ENCODE data around the gene RBBP8. TPM values are rescaled to one million over a fixed set of nuclear protein-coding genes. Genes with fewer than 3 reads are reported as not detected.
A peak's percentile ranks its signal among the peaks of the same experiment; 100 is the strongest.

The RBBP8 gene
- polyA plus RNA-seq, 1 experiment, result 11.0 TPM

DNA sequence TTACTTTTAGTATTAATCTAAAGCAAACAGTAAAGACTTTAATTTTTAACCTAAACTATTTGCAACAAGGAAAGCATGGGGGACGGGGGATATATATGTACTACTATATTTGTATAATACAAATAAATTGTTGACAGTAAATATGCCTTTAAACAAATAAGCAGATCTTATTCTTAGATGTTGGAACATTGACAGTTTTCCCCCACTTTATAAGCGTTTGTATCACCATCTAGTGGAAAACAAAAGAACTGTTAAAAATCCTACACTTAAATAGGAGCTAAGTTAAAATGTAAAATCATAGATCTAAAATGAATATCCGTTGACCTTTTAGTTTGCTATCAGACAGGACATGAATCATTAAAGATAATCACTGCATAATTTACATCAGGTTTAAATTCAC lies 50.0 kb downstream of the RBBP8 start:
- TF ChIP-seq, protein P1, sequence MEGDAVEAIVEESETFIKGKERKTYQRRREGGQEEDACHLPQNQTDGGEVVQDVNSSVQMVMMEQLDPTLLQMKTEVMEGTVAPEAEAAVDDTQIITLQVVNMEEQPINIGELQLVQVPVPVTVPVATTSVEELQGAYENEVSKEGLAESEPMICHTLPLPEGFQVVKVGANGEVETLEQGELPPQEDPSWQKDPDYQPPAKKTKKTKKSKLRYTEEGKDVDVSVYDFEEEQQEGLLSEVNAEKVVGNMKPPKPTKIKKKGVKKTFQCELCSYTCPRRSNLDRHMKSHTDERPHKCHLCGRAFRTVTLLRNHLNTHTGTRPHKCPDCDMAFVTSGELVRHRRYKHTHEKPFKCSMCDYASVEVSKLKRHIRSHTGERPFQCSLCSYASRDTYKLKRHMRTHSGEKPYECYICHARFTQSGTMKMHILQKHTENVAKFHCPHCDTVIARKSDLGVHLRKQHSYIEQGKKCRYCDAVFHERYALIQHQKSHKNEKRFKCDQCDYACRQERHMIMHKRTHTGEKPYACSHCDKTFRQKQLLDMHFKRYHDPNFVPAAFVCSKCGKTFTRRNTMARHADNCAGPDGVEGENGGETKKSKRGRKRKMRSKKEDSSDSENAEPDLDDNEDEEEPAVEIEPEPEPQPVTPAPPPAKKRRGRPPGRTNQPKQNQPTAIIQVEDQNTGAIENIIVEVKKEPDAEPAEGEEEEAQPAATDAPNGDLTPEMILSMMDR (IDR thresholded peaks at IDR 0.05; ENCODE audit: insufficient read depth, low read depth, low read length), result peak; percentile 46
- H3K27me3 ChIP-seq (ENCODE audit: control insufficient read depth, insufficient read depth, low read length), result no peaks in the 10 kb centered on the region
- H3K36me3 ChIP-seq (ENCODE audit: control insufficient read depth, insufficient read depth, low read length), result no peaks in the 10 kb centered on the region
- POLR2A ChIA-PET, result no interaction called here
- no peak for DNase-seq (ENCODE audit: low read depth)
- CTCF ChIA-PET, result interaction anchor here (0.7 to 3.6 kb wide), 19 partner anchors 10 to 431 kb away, joined by 3 to 37 read pairs (median 4); partner anchors contain the start of gene RBBP8
- H3K4me3 ChIP-seq (ENCODE audit: low read depth, low read length), result no peak overlapping the region

DNA sequence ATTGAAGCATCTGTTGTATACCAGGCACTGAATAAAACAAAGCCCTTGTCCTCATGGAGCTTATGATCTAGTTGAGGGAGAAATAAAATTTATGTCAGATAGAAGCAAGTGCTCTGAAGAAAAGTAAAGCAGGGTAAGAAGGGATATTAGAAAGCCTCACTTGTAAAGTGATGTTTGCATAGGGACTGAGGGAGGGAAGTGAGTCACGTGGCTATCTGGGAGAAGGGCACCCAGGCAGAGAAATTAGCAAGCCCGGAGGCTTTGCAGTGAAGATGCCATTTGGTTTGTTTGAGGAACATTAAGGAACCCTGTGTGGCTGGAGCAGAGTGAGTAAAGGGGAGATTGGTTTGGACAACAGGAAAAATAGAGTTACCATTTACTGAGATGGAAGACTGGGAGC lies 52.1 kb downstream of the RBBP8 start:
- no peaks in the 10 kb centered on the region for H3K27me3 ChIP-seq (ENCODE audit: control insufficient read depth, insufficient read depth, low read length)
- DNase-seq (ENCODE audit: low read depth), result no peak
- ChIA-PET CTCF (interaction anchor here (1.4 to 2.0 kb wide), 2 partner anchors 52 to 172 kb away, joined by 6 to 8 read pairs; partner anchors contain the start of gene RBBP8), POLR2A (no interaction called here)
- H3K4me3 ChIP-seq (ENCODE audit: low read depth, low read length), result no peak overlapping the region
- no peaks in the 10 kb centered on the region for H3K36me3 ChIP-seq (ENCODE audit: control insufficient read depth, insufficient read depth, low read length)
- TF ChIP-seq, protein P1 (IDR thresholded peaks at IDR 0.05; ENCODE audit: insufficient read depth, low read depth, low read length), result no peak

DNA sequence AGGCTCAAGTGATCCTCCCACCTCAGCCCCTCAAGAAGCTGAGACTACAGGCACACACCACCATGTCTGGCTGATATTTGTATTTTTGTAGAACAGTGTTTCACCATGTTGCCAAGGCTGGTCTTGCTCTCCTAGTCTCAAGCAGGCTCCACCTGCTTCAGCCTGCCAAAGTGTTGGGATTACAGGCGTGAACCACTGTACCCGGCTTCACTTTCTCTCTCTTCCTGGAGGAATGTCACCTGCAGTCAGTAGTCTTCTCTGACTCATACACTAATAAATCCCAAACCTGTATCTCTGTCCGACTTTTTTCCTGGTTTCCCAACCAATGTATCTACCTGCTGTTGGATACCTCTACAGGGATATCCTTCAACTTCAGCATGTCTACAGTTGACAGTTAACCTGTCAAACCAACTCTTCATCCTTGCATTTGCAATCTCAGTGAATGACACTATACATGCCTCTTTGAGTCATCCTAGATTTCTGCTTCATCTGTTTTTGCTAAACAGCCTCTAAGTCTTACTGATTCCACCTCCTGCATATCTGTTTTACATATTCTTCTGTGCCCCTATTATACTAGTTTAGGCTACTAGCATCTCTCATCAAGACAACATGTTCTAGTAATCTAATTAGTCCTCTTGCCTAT lies 54.5 kb downstream of the RBBP8 start:
- CTCF ChIA-PET, result no interaction called here
- H3K4me3 ChIP-seq (ENCODE audit: low read depth, low read length), result no peak overlapping the region
- no peaks in the 10 kb centered on the region for H3K36me3 ChIP-seq (ENCODE audit: control insufficient read depth, insufficient read depth, low read length)
- no peaks in the 10 kb centered on the region for H3K27me3 ChIP-seq (ENCODE audit: control insufficient read depth, insufficient read depth, low read length)
- TF ChIP-seq, protein P1 (IDR thresholded peaks at IDR 0.05; ENCODE audit: insufficient read depth, low read depth, low read length), result no peak
- POLR2A ChIA-PET, result no interaction called here
- no peak for DNase-seq (ENCODE audit: low read depth)

DNA sequence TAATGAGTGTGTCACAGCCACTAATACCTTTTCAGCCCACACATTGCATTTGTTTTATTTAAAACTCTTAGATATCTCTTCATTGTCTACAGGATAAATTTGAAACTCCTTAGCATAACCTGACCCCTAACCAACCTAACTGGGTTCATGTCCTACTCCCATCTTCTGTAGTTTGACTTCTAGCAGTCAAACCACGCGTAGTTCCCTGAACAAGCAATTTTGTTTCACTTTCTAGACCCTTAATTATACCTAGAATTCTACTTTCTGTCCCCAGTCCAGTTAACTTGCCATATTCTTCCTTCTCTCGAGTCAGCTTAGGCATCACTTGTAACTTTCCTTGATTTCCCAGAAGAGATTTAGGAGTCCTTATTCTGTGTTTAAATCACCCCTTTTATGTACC lies 55.1 kb downstream of the RBBP8 start:
- Histone ChIP-seq H3K4me3 (ENCODE audit: low read depth, low read length) (no peak overlapping the region), H3K27me3 (ENCODE audit: control insufficient read depth, insufficient read depth, low read length) (no peaks in the 10 kb centered on the region), H3K36me3 (ENCODE audit: control insufficient read depth, insufficient read depth, low read length) (no peaks in the 10 kb centered on the region)
- DNase-seq (ENCODE audit: low read depth), result no peak
- CTCF ChIA-PET, result interaction anchor here (0.9 kb wide), 1 partner anchor 423 kb away, joined by 3 read pairs; no protein-coding TSS in a partner anchor
- TF ChIP-seq, protein P1 (IDR thresholded peaks at IDR 0.05; ENCODE audit: insufficient read depth, low read depth, low read length), result no peak
- POLR2A ChIA-PET, result no interaction called here

DNA sequence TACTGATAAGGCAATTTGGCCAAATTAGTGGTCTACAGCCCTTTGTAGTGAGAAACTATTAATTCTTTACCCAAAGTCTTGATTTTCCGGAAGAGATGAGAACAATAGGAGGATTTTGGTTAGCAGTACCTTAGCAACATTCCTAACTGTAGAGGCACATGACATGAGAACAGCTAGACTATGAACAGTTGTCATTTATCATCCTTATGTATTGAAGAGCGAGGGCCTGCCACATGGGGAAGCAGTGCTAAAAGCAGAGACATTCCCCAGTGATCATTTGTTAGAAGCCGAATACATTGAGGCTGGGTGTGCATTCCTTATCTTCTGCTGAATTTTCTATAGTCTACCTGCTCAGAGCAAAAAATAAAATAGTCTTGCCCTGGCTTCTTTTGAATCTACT lies 65.2 kb downstream of the RBBP8 start:
- ChIA-PET CTCF (interaction anchor here (0.8 kb wide), 1 partner anchor 184 kb away, joined by 3 read pairs; no protein-coding TSS in a partner anchor), POLR2A (no interaction called here)
- Histone ChIP-seq H3K36me3 (ENCODE audit: control insufficient read depth, insufficient read depth, low read length) (peaks cover 2% of the 10 kb centered on the region; the same call in 1 of the 2 replicates), H3K27me3 (ENCODE audit: control insufficient read depth, insufficient read depth, low read length) (no peaks in the 10 kb centered on the region), H3K4me3 (ENCODE audit: low read depth, low read length) (no peak overlapping the region)
- TF ChIP-seq, protein P1 (IDR thresholded peaks at IDR 0.05; ENCODE audit: insufficient read depth, low read depth, low read length), result no peak
- DNase-seq (ENCODE audit: low read depth), result no peak
